GM23248 (cell line): ENCODE results near the gene IPO11. TPM values are rescaled to one million over a fixed set of nuclear protein-coding genes. Genes with fewer than 3 reads are reported as not detected.

Experiments used
- DNase-seq: peaks from one replicate; pipeline ENCODE4 v3.0.0-alpha.2; 2015
- H2AFZ ChIP-seq: fragments of 200-600 bp; sonication (generic); 2 replicates; pipeline ENCODE4 v1.6.1; 2016; ENCODE audit warnings: antibody characterized with exemption
- H3F3A ChIP-seq: fragments of 200-600 bp; sonication (generic); 2 replicates; pipeline ENCODE4 v1.6.1; 2016; ENCODE audit warnings: mild to moderate bottlenecking, antibody characterized with exemption, mixed run types; ENCODE audit not compliant: insufficient read depth
- H3K27ac ChIP-seq: fragments of 200-600 bp; sonication (generic); 2 replicates; pipeline ENCODE4 v1.5.1; 2016; ENCODE audit warnings: mild to moderate bottlenecking
- H3K27me3 ChIP-seq: fragments of 200-600 bp; sonication (generic); replicated peaks from 2 replicates; pipeline ENCODE4 v1.6.1; 2016; ENCODE audit warnings: mild to moderate bottlenecking; ENCODE audit not compliant: insufficient read depth
- H3K36me3 ChIP-seq: fragments of 200-600 bp; sonication (generic); 2 replicates; pipeline ENCODE4 v1.6.1; 2016; ENCODE audit warnings: low read depth, mild to moderate bottlenecking
- H3K4me1 ChIP-seq: fragments of 200-600 bp; sonication (generic); 2 replicates; pipeline ENCODE4 v1.6.1; 2016; ENCODE audit warnings: mild to moderate bottlenecking; ENCODE audit not compliant: insufficient read depth
- H3K4me2 ChIP-seq: fragments of 200-600 bp; sonication (generic); one replicate; pipeline ENCODE4 v1.6.1; 2016; ENCODE audit warnings: mild to moderate bottlenecking; ENCODE audit not compliant: unreplicated experiment
- H3K4me3 ChIP-seq: fragments of 200-600 bp; sonication (generic); 2 replicates; pipeline ENCODE4 v1.5.1; 2016; ENCODE audit warnings: mild to moderate bottlenecking
- H3K79me2 ChIP-seq: fragments of 200-600 bp; sonication (generic); 2 replicates; pipeline ENCODE4 v1.6.1; 2016; ENCODE audit warnings: mild to moderate bottlenecking; ENCODE audit not compliant: insufficient read depth
- H3K9ac ChIP-seq: fragments of 200-600 bp; sonication (generic); 2 replicates; pipeline ENCODE4 v1.6.1; 2016; ENCODE audit warnings: mild to moderate bottlenecking
- H3K9me2 ChIP-seq: fragments of 200-600 bp; sonication (generic); 2 replicates; pipeline ENCODE4 v1.6.1; 2016; ENCODE audit warnings: mixed run types, mild to moderate bottlenecking, moderate library complexity; ENCODE audit not compliant: insufficient read depth
- H3K9me3 ChIP-seq: fragments of 200-600 bp; sonication (generic); one replicate; pipeline ENCODE4 v1.6.1; 2017; ENCODE audit warnings: low read depth
- H4K20me1 ChIP-seq: fragments of 200-600 bp; sonication (generic); 2 replicates; pipeline ENCODE4 v1.6.0; 2016; ENCODE audit not compliant: insufficient read depth
- EZH2 ChIP-seq: fragments of 200-600 bp; sonication (generic); IDR thresholded peaks from 2 replicates; pipeline ENCODE4 v1.6.1; 2018; ENCODE audit warnings: antibody characterized with exemption, mild to moderate bottlenecking; ENCODE audit not compliant: insufficient read depth, poor library complexity, severe bottlenecking
- EZH2phosphoT487 ChIP-seq: fragments of 200-600 bp; sonication (generic); IDR thresholded peaks from 2 replicates; pipeline ENCODE4 v1.6.1; 2018; ENCODE audit warnings: antibody characterized with exemption, moderate library complexity, mild to moderate bottlenecking, low read depth; ENCODE audit not compliant: insufficient read depth
- WGBS, 2 experiments: methylation state at CpG; one replicate each; pipeline ENCODE4 v1.1.6; 2015 to 2017; ENCODE audit warnings: low lambda C conversion rate in 2 of 2, low coverage in 1 of 2; ENCODE audit errors: missing lambda C conversion rate in 2 of 2; 5-methylcytosine and 5-hydroxymethylcytosine counted together
- in situ Hi-C: fragments of 300-500 bp; cut with MboI; formaldehyde crosslinking; loops from 2 replicates; pipeline ENCODE4 v1.15.0; 2020
- polyA plus RNA-seq: library from polyadenylated mRNA; unstranded; fragments of >200 nt; fragmentation: Nextera tagmentation; extraction: Ambion mirVana; gene quantifications from 2 replicates; pipeline ENCODE4 v1.2.1, GENCODE V29; 2016
- total RNA-seq: library from RNA; depleted of rRNA; stranded (reverse); fragments of >200 nt; shearing (Covaris generic); gene quantifications from 2 replicates; pipeline ENCODE4 v1.2.3, GENCODE V29; 2014

Gene IPO11
- total and polyA plus RNA-seq, 2 experiments from 2014 or later, result 19.9 to 26.5 TPM

GRCh38 chr5:62577488-62577887 is 164.9 kb downstream of the IPO11 start:
- H3K4me1 ChIP-seq, result 0 out of 2 replicates have a peak, but pooled peaks cover 5% of the 10 kb centered on the region
- no peak overlapping the region for H3K9ac ChIP-seq
- no peak for DNase-seq
- 0 out of 2 replicates have a peak, but pooled peaks cover 7% of the 10 kb centered on the region for H4K20me1 ChIP-seq
- H3K36me3 ChIP-seq, result no peaks in the 10 kb centered on the region
- WGBS, 2 experiments, result 50 to 51% methylated on average over 1 of the region's 1 CpG
- no peak overlapping the region for H3K4me2 ChIP-seq
- no peak overlapping the region for H2AFZ ChIP-seq
- in situ Hi-C loops, result no loop called here
- no peaks in the 10 kb centered on the region for H3F3A ChIP-seq
- no peak overlapping the region for H3K27ac ChIP-seq
- no peak for TF ChIP-seq EZH2
- TF ChIP-seq EZH2phosphoT487, result no peak
- no peaks in the 10 kb centered on the region for H3K9me2 ChIP-seq
- H3K79me2 ChIP-seq, result no peaks in the 10 kb centered on the region
- no peak overlapping the region for H3K4me3 ChIP-seq
- no peaks in the 10 kb centered on the region for H3K27me3 ChIP-seq
- no peaks in the 10 kb centered on the region for H3K9me3 ChIP-seq

DNA sequence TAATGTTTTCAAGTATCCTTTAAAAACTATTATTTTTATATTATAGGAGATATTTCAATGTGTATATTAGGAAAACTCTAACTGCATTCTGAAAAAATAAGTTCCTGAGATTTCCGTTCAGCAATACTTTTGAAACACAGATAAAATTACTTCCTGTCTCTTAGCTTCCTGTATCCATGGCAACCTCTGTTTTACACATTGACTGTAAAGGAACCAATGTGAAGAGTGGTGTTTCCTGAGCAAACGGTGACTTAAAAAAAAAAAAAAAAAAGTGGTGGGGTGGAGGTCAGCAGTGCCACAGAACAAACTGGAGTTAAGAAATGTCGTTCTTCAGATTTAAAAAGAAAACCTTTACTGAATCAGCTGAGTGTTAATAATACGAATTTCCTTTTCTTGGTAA is 166.0 kb downstream of the IPO11 start, which contains the start of gene LRRC70:
Gene LRRC70, plus strand, starts transcription at position 280 of the 400 bp plus-strand sequence. CDS start 620 bp downstream, outside the sequence.
- Histone ChIP-seq H3K9me2 (no peaks in the 10 kb centered on the region), H3K79me2 (no peaks in the 10 kb centered on the region), H3K27ac (no peak within 1 kb of the TSS), H2AFZ (no peak within 1 kb of the TSS), H3K4me1 (0 out of 2 replicates have a peak, but pooled peaks cover 5% of the 10 kb centered on the region), H4K20me1 (0 out of 2 replicates have a peak, but pooled peaks cover 7% of the 10 kb centered on the region), H3F3A (no peaks in the 10 kb centered on the region), H3K9ac (no peak within 1 kb of the TSS), H3K9me3 (no peaks in the 10 kb centered on the region), H3K4me2 (no peak within 1 kb of the TSS), H3K27me3 (no peaks in the 10 kb centered on the region), H3K4me3 (no peak within 1 kb of the TSS), H3K36me3 (no peaks in the 10 kb centered on the region)
- no peak for TF ChIP-seq EZH2phosphoT487
- TF ChIP-seq EZH2, result no peak
- DNase-seq, result peak; percentile 32
- WGBS, 2 experiments, result 74 to 79% methylated on average over 4 of the region's 4 CpGs
- in situ Hi-C loops, result no loop called here

GRCh38 chr5:62579761-62580160 is 167.2 kb downstream of the IPO11 start:
- H3K9me3 ChIP-seq, result no peaks in the 10 kb centered on the region
- H3K36me3 ChIP-seq, result no peaks in the 10 kb centered on the region
- H3K27ac ChIP-seq, result no peak overlapping the region
- no peak overlapping the region for H2AFZ ChIP-seq
- in situ Hi-C loops, result no loop called here
- H3K79me2 ChIP-seq, result no peaks in the 10 kb centered on the region
- DNase-seq, result no peak
- H3K9me2 ChIP-seq, result no peaks in the 10 kb centered on the region
- WGBS, 2 experiments, result 98% methylated on average over 5 of the region's 5 CpGs
- H3K9ac ChIP-seq, result no peak overlapping the region
- no peak for TF ChIP-seq EZH2phosphoT487
- TF ChIP-seq EZH2, result no peak
- H3K4me1 ChIP-seq, result 0 out of 2 replicates have a peak, but pooled peaks cover 5% of the 10 kb centered on the region
- H3F3A ChIP-seq, result no peaks in the 10 kb centered on the region
- H3K4me2 ChIP-seq, result no peak overlapping the region
- no peaks in the 10 kb centered on the region for H3K27me3 ChIP-seq
- 0 out of 2 replicates have a peak, but pooled peaks cover 7% of the 10 kb centered on the region for H4K20me1 ChIP-seq
- no peak overlapping the region for H3K4me3 ChIP-seq

DNA sequence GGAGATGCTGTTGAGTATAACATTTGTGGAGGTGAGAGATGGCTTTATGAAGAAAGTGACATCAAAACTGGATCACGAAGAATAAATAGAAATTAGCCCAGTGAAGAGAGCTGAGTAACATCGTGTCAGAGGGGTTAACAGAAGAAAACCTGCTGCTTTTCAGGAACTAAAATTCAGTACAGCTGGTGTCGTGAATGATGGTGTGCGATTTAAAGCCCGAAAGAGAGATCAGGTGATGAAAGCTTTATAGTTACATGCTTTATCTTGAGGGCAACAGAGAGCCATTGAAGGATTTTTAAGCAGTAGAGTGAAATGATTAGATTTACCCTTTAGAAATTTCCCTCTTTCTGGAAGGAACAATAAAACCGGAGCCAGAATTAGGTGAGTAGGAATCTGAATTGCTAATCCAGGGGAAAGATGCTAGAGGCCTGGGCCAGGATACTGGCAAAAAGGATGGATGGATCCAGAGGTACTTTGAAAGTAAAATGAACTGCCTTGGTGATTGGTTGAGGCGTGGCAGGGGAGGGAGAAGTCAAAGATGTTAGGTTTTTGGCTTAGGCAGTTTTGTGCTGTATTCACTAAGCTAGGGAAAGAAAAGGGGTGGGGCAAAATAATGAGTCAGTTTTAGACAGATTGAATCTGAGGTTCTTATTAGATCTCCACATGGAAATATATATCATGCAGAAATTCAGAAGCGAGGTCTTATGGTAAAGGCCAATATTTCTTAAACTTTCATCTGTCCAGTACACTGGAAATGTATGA is 169.5 kb downstream of the IPO11 start:
- Histone ChIP-seq H3K9ac (no peak overlapping the region), H4K20me1 (no peaks in the 10 kb centered on the region), H3K79me2 (no peaks in the 10 kb centered on the region), H3K36me3 (no peaks in the 10 kb centered on the region), H3K27me3 (no peaks in the 10 kb centered on the region), H3K9me2 (no peaks in the 10 kb centered on the region), H3K4me2 (no peak overlapping the region), H3K9me3 (no peaks in the 10 kb centered on the region), H2AFZ (no peak overlapping the region), H3K4me1 (0 out of 2 replicates have a peak, but pooled peaks cover 4% of the 10 kb centered on the region), H3K27ac (no peak overlapping the region), H3K4me3 (no peak overlapping the region), H3F3A (no peaks in the 10 kb centered on the region)
- in situ Hi-C loops, result no loop called here
- no peak for TF ChIP-seq EZH2phosphoT487
- TF ChIP-seq EZH2, result no peak
- 65 to 66% methylated on average over 8 of the region's 8 CpGs for WGBS, 2 experiments
- DNase-seq, result peak; percentile 19
